Loucy (cell line): Measurements from ENCODE around the gene CFAP65.

Experiments
- H2AFZ ChIP-seq: fragments of 200-600 bp; sonication (generic); 2 replicates; pipeline ENCODE4 v1.6.0; 2016; ENCODE audit warnings: antibody characterized with exemption, mild to moderate bottlenecking, low read length, moderate library complexity
- H3F3A ChIP-seq: fragments of 200-600 bp; 2 replicates; pipeline ENCODE4 v1.6.0; 2016; ENCODE audit warnings: antibody characterized with exemption, low read depth, mild to moderate bottlenecking
- H3K27me3 ChIP-seq: fragments of 200-600 bp; sonication (generic); 2 replicates; pipeline ENCODE4 v1.6.1; 2014; ENCODE audit warnings: low read length, mild to moderate bottlenecking; ENCODE audit not compliant: insufficient read depth, poor library complexity, severe bottlenecking
- H3K36me3 ChIP-seq: fragments of 200-600 bp; sonication (generic); 2 replicates; pipeline ENCODE4 v1.6.1; 2016; ENCODE audit warnings: low read length; ENCODE audit not compliant: insufficient read depth
- H3K4me1 ChIP-seq: fragments of 200-600 bp; sonication (generic); 2 replicates; pipeline ENCODE4 v1.5.1; 2014; ENCODE audit warnings: low read length, mild to moderate bottlenecking; ENCODE audit not compliant: insufficient read depth, poor library complexity, severe bottlenecking
- H3K4me2 ChIP-seq: fragments of 200-600 bp; sonication (generic); 2 replicates; pipeline ENCODE4 v1.6.0; 2014; ENCODE audit warnings: antibody characterized with exemption, low read length, low read depth, mild to moderate bottlenecking; ENCODE audit not compliant: poor library complexity, severe bottlenecking
- H3K4me3 ChIP-seq: fragments of 200-600 bp; sonication (generic); 2 replicates; pipeline ENCODE4 v1.5.1; 2014; ENCODE audit warnings: low read length, mild to moderate bottlenecking, mixed read lengths; ENCODE audit not compliant: poor library complexity, severe bottlenecking
- H3K79me2 ChIP-seq: fragments of 200-600 bp; sonication (generic); 2 replicates; pipeline ENCODE4 v1.6.1; 2014; ENCODE audit warnings: low read length; ENCODE audit not compliant: insufficient read depth
- H3K9ac ChIP-seq: fragments of 200-600 bp; sonication (generic); 2 replicates; pipeline ENCODE4 v1.6.0; 2014; ENCODE audit warnings: mild to moderate bottlenecking, low read depth, low read length, moderate library complexity; ENCODE audit not compliant: poor library complexity, severe bottlenecking
- H3K9me2 ChIP-seq: fragments of 200-600 bp; sonication (generic); replicated peaks from 2 replicates; pipeline ENCODE4 v1.6.1; 2016; ENCODE audit warnings: low read depth, low read length, mixed read lengths
- H3K9me3 ChIP-seq: fragments of 200-600 bp; sonication (generic); 2 replicates; pipeline ENCODE4 v1.6.1; 2014; ENCODE audit warnings: mild to moderate bottlenecking, antibody characterized with exemption, low read length, low read depth; ENCODE audit not compliant: insufficient read depth
- H4K20me1 ChIP-seq: fragments of 200-600 bp; sonication (generic); 2 replicates; pipeline ENCODE4 v1.6.0; 2014; ENCODE audit warnings: antibody characterized with exemption, low read length, mild to moderate bottlenecking; ENCODE audit not compliant: insufficient read depth, poor library complexity, severe bottlenecking
- EZH2phosphoT487 ChIP-seq: fragments of 200-600 bp; IDR thresholded peaks from 2 replicates; pipeline ENCODE4 v1.6.1; 2018; ENCODE audit warnings: antibody characterized with exemption, mild to moderate bottlenecking, moderate library complexity, borderline replicate concordance
- TF ChIP-seq, protein P1 (sequence below): fragments of 200-600 bp; sonication (generic); conservative IDR thresholded peaks from 2 replicates; pipeline ENCODE4 v1.5.1; 2014; ENCODE audit warnings: mild to moderate bottlenecking, antibody characterized with exemption, low read length

CFAP65 gene

DNA sequence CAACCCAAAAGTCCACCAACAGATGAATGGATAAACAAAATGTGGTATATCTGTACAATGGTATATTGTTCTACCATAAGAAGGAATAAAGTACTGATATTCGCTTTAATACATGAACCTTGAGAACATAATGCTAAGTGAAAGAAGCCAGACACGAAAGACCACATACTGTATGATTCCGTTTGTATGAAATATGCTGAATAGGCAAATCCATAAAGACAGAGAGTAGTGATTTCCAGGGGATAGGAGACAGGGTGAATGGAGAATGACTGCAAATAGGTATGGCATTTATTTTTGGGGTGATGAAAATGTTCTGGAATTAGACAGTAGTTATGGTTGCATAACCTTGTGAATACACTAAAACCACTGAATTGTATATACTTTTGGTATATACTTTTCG is 48.0 kb upstream of the CFAP65 start:
- Histone ChIP-seq H3K4me3 (no peak overlapping the region), H3K9me2 (no peaks in the 10 kb centered on the region), H3K27me3 (no peaks in the 10 kb centered on the region), H3K79me2 (no peaks in the 10 kb centered on the region), H3K36me3 (no peaks in the 10 kb centered on the region; the same call in 1 of the 2 replicates), H3K9ac (no peak overlapping the region), H4K20me1 (no peaks in the 10 kb centered on the region), H3K9me3 (no peaks in the 10 kb centered on the region), H3K4me1 (peaks cover 31% of the 10 kb centered on the region), H3K4me2 (no peak overlapping the region), H3F3A (no peaks in the 10 kb centered on the region), H2AFZ (no peak overlapping the region)
- TF ChIP-seq EZH2phosphoT487, result no peak
- TF ChIP-seq, protein P1, sequence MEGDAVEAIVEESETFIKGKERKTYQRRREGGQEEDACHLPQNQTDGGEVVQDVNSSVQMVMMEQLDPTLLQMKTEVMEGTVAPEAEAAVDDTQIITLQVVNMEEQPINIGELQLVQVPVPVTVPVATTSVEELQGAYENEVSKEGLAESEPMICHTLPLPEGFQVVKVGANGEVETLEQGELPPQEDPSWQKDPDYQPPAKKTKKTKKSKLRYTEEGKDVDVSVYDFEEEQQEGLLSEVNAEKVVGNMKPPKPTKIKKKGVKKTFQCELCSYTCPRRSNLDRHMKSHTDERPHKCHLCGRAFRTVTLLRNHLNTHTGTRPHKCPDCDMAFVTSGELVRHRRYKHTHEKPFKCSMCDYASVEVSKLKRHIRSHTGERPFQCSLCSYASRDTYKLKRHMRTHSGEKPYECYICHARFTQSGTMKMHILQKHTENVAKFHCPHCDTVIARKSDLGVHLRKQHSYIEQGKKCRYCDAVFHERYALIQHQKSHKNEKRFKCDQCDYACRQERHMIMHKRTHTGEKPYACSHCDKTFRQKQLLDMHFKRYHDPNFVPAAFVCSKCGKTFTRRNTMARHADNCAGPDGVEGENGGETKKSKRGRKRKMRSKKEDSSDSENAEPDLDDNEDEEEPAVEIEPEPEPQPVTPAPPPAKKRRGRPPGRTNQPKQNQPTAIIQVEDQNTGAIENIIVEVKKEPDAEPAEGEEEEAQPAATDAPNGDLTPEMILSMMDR, result no peak

- Histone ChIP-seq H3K4me1 (peaks cover 29% of the 10 kb centered on the region), H3K79me2 (no peaks in the 10 kb centered on the region), H3F3A (no peaks in the 10 kb centered on the region), H3K9me2 (no peaks in the 10 kb centered on the region), H3K4me2 (no peak overlapping the region), H2AFZ (no peak overlapping the region), H3K36me3 (no peaks in the 10 kb centered on the region), H3K27me3 (no peaks in the 10 kb centered on the region), H3K9ac (no peak overlapping the region), H3K4me3 (no peak overlapping the region), H3K9me3 (no peaks in the 10 kb centered on the region), H4K20me1 (no peaks in the 10 kb centered on the region)
- no peak for TF ChIP-seq EZH2phosphoT487
- TF ChIP-seq, protein P1, result no peak
These were observed 46.5 kb upstream of the CFAP65 start for GRCh38 chr2:219087848-219088247.

- Histone ChIP-seq H3K4me3 (no peak overlapping the region), H4K20me1 (no peaks in the 10 kb centered on the region), H3K9ac (no peak overlapping the region), H3K4me2 (no peak overlapping the region), H3K36me3 (no peaks in the 10 kb centered on the region), H2AFZ (no peak overlapping the region), H3K4me1 (peaks cover 29% of the 10 kb centered on the region), H3K9me3 (no peaks in the 10 kb centered on the region), H3F3A (no peaks in the 10 kb centered on the region), H3K9me2 (no peaks in the 10 kb centered on the region), H3K79me2 (no peaks in the 10 kb centered on the region), H3K27me3 (no peaks in the 10 kb centered on the region)
- TF ChIP-seq, protein P1, result no peak
- TF ChIP-seq EZH2phosphoT487, result no peak
These were observed 46.0 kb upstream of the CFAP65 start for GRCh38 chr2:219087361-219087760.
